GM21825 (cell line): ENCODE measurements around the gene CD63.
A peak's percentile ranks its signal among the peaks of the same experiment; 100 is the strongest.
"Not testable (repeated sequence)": the region's sequence is repeated elsewhere in the genome, so short reads cannot be mapped to it uniquely, and the experiment has no call there.

Experiments used
- ATAC-seq: cut with Tn5 transposase; IDR thresholded peaks from one replicate; pipeline ENCODE4 v1.9.1; 2021; ENCODE audit warnings: mild to moderate bottlenecking, moderate library complexity; ENCODE audit not compliant: unreplicated experiment

The CD63 gene

GRCh38 chr12:55728939-55729818, at the start of gene CD63:
TSS of gene CD63 (minus strand) at chr12:55729009. CDS start at chr12:55728341, 668 bp downstream.
- peak; percentile 59 for ATAC-seq

GRCh38 chr12:55777856-55778255, 49.0 kb upstream of the CD63 start:
- no peak for ATAC-seq

GRCh38 chr12:55771736-55772135, 42.9 kb upstream of the CD63 start:
- ATAC-seq = no peak

- ATAC-seq = no peak
Measured at GRCh38 chr12:55767156-55767555, 38.3 kb upstream of the CD63 start.

GRCh38 chr12:55765736-55766290, 37.0 kb upstream of the CD63 start:
- no peak for ATAC-seq

GRCh38 chr12:55762646-55763045, 33.8 kb upstream of the CD63 start:
- no peak for ATAC-seq

- no peak for ATAC-seq
Measured at GRCh38 chr12:55760663-55761062, 31.9 kb upstream of the CD63 start.

GRCh38 chr12:55758575-55758974, 29.8 kb upstream of the CD63 start:
- not testable (repeated sequence) for ATAC-seq

GRCh38 chr12:55757701-55758100, 28.9 kb upstream of the CD63 start:
- ATAC-seq = no peak

GRCh38 chr12:55755246-55755645, 26.4 kb upstream of the CD63 start:
- no peak for ATAC-seq

- ATAC-seq = no peak
Measured at GRCh38 chr12:55748230-55748993, 19.6 kb upstream of the CD63 start.

GRCh38 chr12:55746913-55747231, 18.1 kb upstream of the CD63 start:
- ATAC-seq = no peak

- no peak for ATAC-seq
Measured at GRCh38 chr12:55746174-55746912, 17.5 kb upstream of the CD63 start.

- no peak for ATAC-seq
Measured at GRCh38 chr12:55745361-55746173, 16.8 kb upstream of the CD63 start.

GRCh38 chr12:55744340-55745030, 15.7 kb upstream of the CD63 start:
- ATAC-seq = no peak

- peak; percentile 30 for ATAC-seq
Measured at GRCh38 chr12:55743406-55744339, 14.9 kb upstream of the CD63 start.

- peak; percentile 30 for ATAC-seq
Measured at GRCh38 chr12:55742719-55743405, 14.1 kb upstream of the CD63 start, which contains the start of gene GDF11. TSS of gene GDF11 (plus strand) at chr12:55743122. CDS start at chr12:55743317, 195 bp downstream.
